ENCODE results near the gene PIGU.

DNA sequence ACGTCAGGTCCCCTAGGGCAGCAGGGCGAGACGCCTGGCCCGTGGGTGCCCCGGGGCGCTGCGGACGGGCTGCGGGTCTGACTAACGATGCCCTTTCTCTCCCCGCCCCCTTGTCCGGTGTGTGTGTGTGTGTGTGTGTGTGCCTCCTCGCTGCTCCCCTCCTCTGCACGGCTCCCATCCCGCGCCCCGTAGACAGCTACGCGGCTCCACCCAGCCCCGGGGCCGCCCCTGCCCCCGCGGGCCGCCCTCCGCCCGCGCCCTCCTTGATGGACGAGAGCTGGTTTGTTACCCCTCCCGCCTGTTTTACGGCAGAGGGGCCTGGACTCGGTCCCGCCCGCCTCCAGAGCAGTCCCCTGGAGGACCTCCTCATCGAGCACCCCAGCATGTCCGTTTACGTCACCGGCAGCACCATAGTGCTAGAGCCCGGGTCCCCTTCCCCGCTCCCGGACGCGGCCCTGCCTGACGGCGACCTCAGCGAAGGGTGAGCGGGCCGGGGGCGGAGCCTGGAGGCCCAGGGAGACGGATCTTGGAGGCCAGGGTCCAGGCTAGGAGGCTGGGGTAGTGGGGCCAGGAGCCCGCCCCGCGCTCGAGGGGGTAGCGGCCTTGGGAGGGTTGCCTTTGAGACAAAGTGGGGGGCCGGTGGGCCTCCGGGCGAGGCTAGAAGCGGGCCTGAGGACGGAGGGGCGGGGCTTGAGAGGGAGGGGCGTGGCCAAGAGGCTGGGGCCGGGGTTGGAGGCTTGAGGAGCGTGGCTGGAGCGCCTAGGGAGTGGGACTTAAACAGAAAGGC lies 32.3 kb upstream of the PIGU start:
- TF ChIP-seq POLR2A (IDR thresholded peaks at IDR 0.05) (peak in 1 of 2 donors; percentile 31), POLR2AphosphoS5 (IDR thresholded peaks at IDR 0.05) (peak in 3 of 4 donors; percentile 25 to 82 (median 77)), EP300 (IDR thresholded peaks at IDR 0.05) (no peak)
- TF ChIP-seq, protein P1, sequence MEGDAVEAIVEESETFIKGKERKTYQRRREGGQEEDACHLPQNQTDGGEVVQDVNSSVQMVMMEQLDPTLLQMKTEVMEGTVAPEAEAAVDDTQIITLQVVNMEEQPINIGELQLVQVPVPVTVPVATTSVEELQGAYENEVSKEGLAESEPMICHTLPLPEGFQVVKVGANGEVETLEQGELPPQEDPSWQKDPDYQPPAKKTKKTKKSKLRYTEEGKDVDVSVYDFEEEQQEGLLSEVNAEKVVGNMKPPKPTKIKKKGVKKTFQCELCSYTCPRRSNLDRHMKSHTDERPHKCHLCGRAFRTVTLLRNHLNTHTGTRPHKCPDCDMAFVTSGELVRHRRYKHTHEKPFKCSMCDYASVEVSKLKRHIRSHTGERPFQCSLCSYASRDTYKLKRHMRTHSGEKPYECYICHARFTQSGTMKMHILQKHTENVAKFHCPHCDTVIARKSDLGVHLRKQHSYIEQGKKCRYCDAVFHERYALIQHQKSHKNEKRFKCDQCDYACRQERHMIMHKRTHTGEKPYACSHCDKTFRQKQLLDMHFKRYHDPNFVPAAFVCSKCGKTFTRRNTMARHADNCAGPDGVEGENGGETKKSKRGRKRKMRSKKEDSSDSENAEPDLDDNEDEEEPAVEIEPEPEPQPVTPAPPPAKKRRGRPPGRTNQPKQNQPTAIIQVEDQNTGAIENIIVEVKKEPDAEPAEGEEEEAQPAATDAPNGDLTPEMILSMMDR (IDR thresholded peaks at IDR 0.05): no peak
